SK-N-SH treated with all-trans-retinoic acid at 6 μM for 48 hours (cell line): ENCODE measurements around the gene RHO.
A peak's percentile ranks its signal among the peaks of the same experiment; 100 is the strongest.

Experiments used
- ATAC-seq: fragments of 200-7000 bp; cut with Tn5 transposase; 3 replicates; pipeline ENCODE4 v1.9.1; 2020; ENCODE audit warnings: mild to moderate bottlenecking, moderate library complexity
- ARNTL ChIP-seq: fragments of 450-650 bp; formaldehyde crosslinking; IDR thresholded peaks from 2 replicates; pipeline ENCODE4 v1.5.0; 2020; ENCODE audit warnings: low read depth, mild to moderate bottlenecking, moderate library complexity, borderline replicate concordance
- BACH2 ChIP-seq: fragments of 250-450 bp; sonication (Bioruptor Pico); IDR thresholded peaks from 2 replicates; pipeline ENCODE4 v1.9.0; 2021; ENCODE audit warnings: mild to moderate bottlenecking, borderline replicate concordance
- CSDC2 ChIP-seq: fragments of 250-450 bp; sonication (Bioruptor Pico); IDR thresholded peaks from 2 replicates; pipeline ENCODE4 v1.5.0; 2020; ENCODE audit warnings: mild to moderate bottlenecking, moderate library complexity
- ESRRG ChIP-seq: fragments of 250-450 bp; sonication (Bioruptor Pico); IDR thresholded peaks from 2 replicates; pipeline ENCODE4 v1.6.1; 2021; ENCODE audit warnings: mild to moderate bottlenecking
- GLIS3 ChIP-seq: fragments of 250-450 bp; sonication (Bioruptor Pico); IDR thresholded peaks from 2 replicates; pipeline ENCODE4 v1.5.0; 2020; ENCODE audit warnings: mild to moderate bottlenecking, moderate library complexity
- OSR1 ChIP-seq: fragments of 250-450 bp; sonication (Bioruptor Pico); IDR thresholded peaks from 2 replicates; pipeline ENCODE4 v1.8.0; 2022; ENCODE audit warnings: moderate library complexity, mild to moderate bottlenecking, inconsistent platforms
- PATZ1 ChIP-seq: fragments of 250-450 bp; sonication (Bioruptor Pico); IDR thresholded peaks from 2 replicates; pipeline ENCODE4 v1.8.0; 2020; ENCODE audit warnings: mild to moderate bottlenecking, moderate library complexity, borderline replicate concordance
- POU6F1 ChIP-seq: fragments of 250-450 bp; sonication (Bioruptor Pico); IDR thresholded peaks from 2 replicates; pipeline ENCODE4 v1.8.0; 2021; ENCODE audit warnings: low read depth, mild to moderate bottlenecking, moderate library complexity, borderline replicate concordance
- PPARA ChIP-seq: fragments of 250-450 bp; sonication (Bioruptor Pico); IDR thresholded peaks from 2 replicates; pipeline ENCODE4 v1.5.0; 2020; ENCODE audit warnings: mild to moderate bottlenecking, borderline replicate concordance
- RARB ChIP-seq: fragments of 250-450 bp; sonication (Bioruptor Pico); IDR thresholded peaks from 2 replicates; pipeline ENCODE4 v1.8.0; 2021; ENCODE audit warnings: mild to moderate bottlenecking, moderate library complexity
- SNAI2 ChIP-seq: fragments of 250-450 bp; sonication (Bioruptor Pico); IDR thresholded peaks from 2 replicates; pipeline ENCODE4 v1.5.0; 2020; ENCODE audit warnings: mild to moderate bottlenecking, moderate library complexity
- TCF4 ChIP-seq: fragments of 250-450 bp; sonication (Bioruptor Pico); IDR thresholded peaks from 2 replicates; pipeline ENCODE4 v1.8.0; 2021; ENCODE audit warnings: mild to moderate bottlenecking, moderate library complexity, borderline replicate concordance
- TOX ChIP-seq: fragments of 250-450 bp; sonication (Bioruptor Pico); IDR thresholded peaks from 2 replicates; pipeline ENCODE4 v1.8.0; 2021; ENCODE audit warnings: mild to moderate bottlenecking, moderate library complexity, borderline replicate concordance
- ZC3H10 ChIP-seq: fragments of 250-450 bp; sonication (Bioruptor Pico); IDR thresholded peaks from 2 replicates; pipeline ENCODE4 v1.5.1; 2021; ENCODE audit warnings: mild to moderate bottlenecking, moderate library complexity
- ZFP3 ChIP-seq: fragments of 250-450 bp; sonication (Bioruptor Pico); IDR thresholded peaks from 2 replicates; pipeline ENCODE4 v1.5.0; 2020; ENCODE audit warnings: mild to moderate bottlenecking, moderate library complexity
- ZFP30 ChIP-seq: fragments of 450-650 bp; formaldehyde crosslinking; IDR thresholded peaks from 2 replicates; pipeline ENCODE4 v1.5.0; 2022; ENCODE audit warnings: mild to moderate bottlenecking, moderate library complexity
- ZNF565 ChIP-seq: fragments of 450-650 bp; formaldehyde crosslinking; conservative IDR thresholded peaks from 2 replicates; pipeline ENCODE4 v1.5.0; 2020; ENCODE audit warnings: low read depth, mild to moderate bottlenecking, moderate library complexity
- ZNF70 ChIP-seq: fragments of 450-650 bp; formaldehyde crosslinking; IDR thresholded peaks from 2 replicates; pipeline ENCODE4 v1.5.0; 2020; ENCODE audit warnings: mild to moderate bottlenecking, moderate library complexity
- ZNF8 ChIP-seq: fragments of 450-650 bp; formaldehyde crosslinking; IDR thresholded peaks from 2 replicates; pipeline ENCODE4 v1.5.0; 2020; ENCODE audit warnings: mild to moderate bottlenecking, moderate library complexity
- TF ChIP-seq, protein P1 (sequence below): fragments of 250-450 bp; sonication (Bioruptor Pico); IDR thresholded peaks from 2 replicates; pipeline ENCODE4 v1.5.1; 2020; ENCODE audit warnings: low read depth, mild to moderate bottlenecking, moderate library complexity
- TF ChIP-seq, protein P2 (sequence below): fragments of 250-450 bp; sonication (Bioruptor Pico); IDR thresholded peaks from 2 replicates; pipeline ENCODE4 v1.5.0; 2020; ENCODE audit warnings: mild to moderate bottlenecking, moderate library complexity

The RHO gene

GRCh38 chr3:129547241-129547640 is 18.8 kb downstream of the RHO start:
- ATAC-seq = no peak
- no peak for TF ChIP-seq RARB
- TF ChIP-seq TOX (CRISPR knock-in tag) = no peak
- TF ChIP-seq ZNF8 (CRISPR knock-in tag) = no peak
- TF ChIP-seq ARNTL (CRISPR knock-in tag) = no peak
- no peak for TF ChIP-seq ZFP3 (CRISPR knock-in tag)
- no peak for TF ChIP-seq TCF4

DNA sequence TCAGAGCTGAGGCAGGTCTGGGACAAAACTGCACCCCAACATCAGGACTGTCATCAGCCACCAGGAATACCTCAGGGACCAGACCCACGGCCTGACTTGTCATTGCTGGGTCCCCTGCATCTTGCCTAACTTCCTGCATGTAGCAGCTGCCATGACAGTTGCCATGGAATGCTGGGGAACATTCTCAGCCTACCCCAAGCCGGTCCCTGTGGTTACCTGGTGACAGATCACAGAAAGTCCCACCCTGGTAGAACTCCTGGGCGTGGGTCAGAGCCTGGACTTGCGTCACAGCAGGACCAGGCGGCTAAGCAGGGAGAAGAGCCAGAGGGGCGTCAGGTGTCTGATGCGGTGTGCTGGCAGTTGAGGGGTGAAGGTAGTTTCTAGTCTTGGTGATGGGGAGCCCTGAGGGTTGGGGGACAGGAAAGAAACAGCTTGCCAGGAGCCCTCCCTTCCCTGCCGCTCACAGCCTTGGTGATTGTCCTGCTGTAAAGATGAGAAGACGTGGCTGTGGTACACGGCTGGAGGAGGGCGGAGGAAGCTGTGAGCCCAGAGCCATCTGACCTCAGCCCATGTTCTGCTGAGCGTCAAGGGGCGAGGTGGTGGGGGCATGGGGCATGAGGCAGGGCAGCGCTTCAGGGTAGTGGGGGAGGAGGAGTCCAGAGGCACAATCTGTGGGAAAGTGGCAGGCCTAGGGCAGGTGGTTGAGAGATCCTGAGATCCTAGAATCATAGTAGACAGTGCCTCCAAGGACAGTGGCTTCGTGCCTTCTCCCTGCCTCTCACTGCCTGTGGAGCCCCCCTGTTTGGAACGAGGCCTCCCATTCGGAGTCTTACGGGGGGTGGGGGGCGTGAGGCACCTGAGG is 19.9 kb downstream of the RHO start:
- no peak for ATAC-seq
- TF ChIP-seq ZNF565 (CRISPR knock-in tag) = no peak
- no peak for TF ChIP-seq ZNF8 (CRISPR knock-in tag)
- TF ChIP-seq ZNF70 (CRISPR knock-in tag) = no peak
- TF ChIP-seq OSR1 (CRISPR knock-in tag) = no peak
- TF ChIP-seq, protein P1, sequence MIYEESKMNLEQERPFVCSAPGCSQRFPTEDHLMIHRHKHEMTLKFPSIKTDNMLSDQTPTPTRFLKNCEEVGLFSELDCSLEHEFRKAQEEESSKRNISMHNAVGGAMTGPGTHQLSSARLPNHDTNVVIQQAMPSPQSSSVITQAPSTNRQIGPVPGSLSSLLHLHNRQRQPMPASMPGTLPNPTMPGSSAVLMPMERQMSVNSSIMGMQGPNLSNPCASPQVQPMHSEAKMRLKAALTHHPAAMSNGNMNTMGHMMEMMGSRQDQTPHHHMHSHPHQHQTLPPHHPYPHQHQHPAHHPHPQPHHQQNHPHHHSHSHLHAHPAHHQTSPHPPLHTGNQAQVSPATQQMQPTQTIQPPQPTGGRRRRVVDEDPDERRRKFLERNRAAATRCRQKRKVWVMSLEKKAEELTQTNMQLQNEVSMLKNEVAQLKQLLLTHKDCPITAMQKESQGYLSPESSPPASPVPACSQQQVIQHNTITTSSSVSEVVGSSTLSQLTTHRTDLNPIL = no peak
- no peak for TF ChIP-seq SNAI2 (CRISPR knock-in tag)
- TF ChIP-seq BACH2 = no peak
- no peak for TF ChIP-seq PATZ1
- no peak for TF ChIP-seq ARNTL (CRISPR knock-in tag)
- no peak for TF ChIP-seq ZFP30
- TF ChIP-seq, protein P2, sequence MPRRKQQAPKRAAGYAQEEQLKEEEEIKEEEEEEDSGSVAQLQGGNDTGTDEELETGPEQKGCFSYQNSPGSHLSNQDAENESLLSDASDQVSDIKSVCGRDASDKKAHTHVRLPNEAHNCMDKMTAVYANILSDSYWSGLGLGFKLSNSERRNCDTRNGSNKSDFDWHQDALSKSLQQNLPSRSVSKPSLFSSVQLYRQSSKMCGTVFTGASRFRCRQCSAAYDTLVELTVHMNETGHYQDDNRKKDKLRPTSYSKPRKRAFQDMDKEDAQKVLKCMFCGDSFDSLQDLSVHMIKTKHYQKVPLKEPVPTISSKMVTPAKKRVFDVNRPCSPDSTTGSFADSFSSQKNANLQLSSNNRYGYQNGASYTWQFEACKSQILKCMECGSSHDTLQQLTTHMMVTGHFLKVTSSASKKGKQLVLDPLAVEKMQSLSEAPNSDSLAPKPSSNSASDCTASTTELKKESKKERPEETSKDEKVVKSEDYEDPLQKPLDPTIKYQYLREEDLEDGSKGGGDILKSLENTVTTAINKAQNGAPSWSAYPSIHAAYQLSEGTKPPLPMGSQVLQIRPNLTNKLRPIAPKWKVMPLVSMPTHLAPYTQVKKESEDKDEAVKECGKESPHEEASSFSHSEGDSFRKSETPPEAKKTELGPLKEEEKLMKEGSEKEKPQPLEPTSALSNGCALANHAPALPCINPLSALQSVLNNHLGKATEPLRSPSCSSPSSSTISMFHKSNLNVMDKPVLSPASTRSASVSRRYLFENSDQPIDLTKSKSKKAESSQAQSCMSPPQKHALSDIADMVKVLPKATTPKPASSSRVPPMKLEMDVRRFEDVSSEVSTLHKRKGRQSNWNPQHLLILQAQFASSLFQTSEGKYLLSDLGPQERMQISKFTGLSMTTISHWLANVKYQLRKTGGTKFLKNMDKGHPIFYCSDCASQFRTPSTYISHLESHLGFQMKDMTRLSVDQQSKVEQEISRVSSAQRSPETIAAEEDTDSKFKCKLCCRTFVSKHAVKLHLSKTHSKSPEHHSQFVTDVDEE (CRISPR knock-in tag) = no peak
- no peak for TF ChIP-seq POU6F1 (CRISPR knock-in tag)
- TF ChIP-seq ZFP3 (CRISPR knock-in tag) = no peak
- no peak for TF ChIP-seq ZC3H10 (CRISPR knock-in tag)
- no peak for TF ChIP-seq GLIS3 (CRISPR knock-in tag)
- TF ChIP-seq CSDC2 (CRISPR knock-in tag) = no peak
- TF ChIP-seq ESRRG (CRISPR knock-in tag) = no peak

- TF ChIP-seq TOX (CRISPR knock-in tag) = no peak
- no peak for TF ChIP-seq SNAI2 (CRISPR knock-in tag)
- no peak for TF ChIP-seq ESRRG (CRISPR knock-in tag)
- TF ChIP-seq TCF4 = no peak
- TF ChIP-seq ZNF8 (CRISPR knock-in tag) = no peak
- no peak for TF ChIP-seq RARB
- no peak for TF ChIP-seq OSR1 (CRISPR knock-in tag)
- TF ChIP-seq GLIS3 (CRISPR knock-in tag) = no peak
- TF ChIP-seq ZFP30 = no peak
- no peak for TF ChIP-seq ZC3H10 (CRISPR knock-in tag)
- no peak for TF ChIP-seq BACH2
- TF ChIP-seq, protein P2 (CRISPR knock-in tag) = no peak
- TF ChIP-seq PPARA = no peak
- TF ChIP-seq PATZ1 = no peak
Measured at GRCh38 chr3:129549006-129549800, 20.8 kb downstream of the RHO start.

More at GRCh38 chr3:129549006-129549800, 20.8 kb downstream of the RHO start:
- peak; percentile 47 for ATAC-seq
